ENCODE measurements around the gene CAT.
A peak's percentile ranks its signal among the peaks of the same experiment; 100 is the strongest.

Gene CAT

GRCh38 chr11:34505874-34506273 is 67.1 kb downstream of the CAT start:
- peak in 1 of 11 experiments; percentile 45; a peak in 1 of 22 replicates for TF ChIP-seq Cebpa-rat (IDR thresholded peaks at IDR 0.05)
- peak overlapping the region in 1 of 11 experiments; percentile 6; a peak in 1 of 22 replicates for H3K27ac ChIP-seq
- H3K4me2 ChIP-seq: peak overlapping the region in 4 of 11 experiments; percentile 13 to 65 (median 47); a peak in 6 of 22 replicates
- no peaks in the 10 kb centered on the region for H4K20me1 ChIP-seq
- no peaks in the 10 kb centered on the region for H3K9me3 ChIP-seq (replicated peaks in 1 of 11)
- H3K36me3 ChIP-seq: no peaks in the 10 kb centered on the region
- H3K4me1 ChIP-seq: peaks cover 12 to 73% (median 37%) of the 10 kb centered on the region in 10 experiments; a peak in 19 of 20 replicates
- no peaks in the 10 kb centered on the region for H3K27me3 ChIP-seq
- H3K4me3 ChIP-seq: no peak overlapping the region
- H3K9ac ChIP-seq: no peak overlapping the region

- Histone ChIP-seq H3K36me3 (no peaks in the 10 kb centered on the region), H3K9me3 (replicated peaks in 1 of 11) (no peaks in the 10 kb centered on the region), H4K20me1 (no peaks in the 10 kb centered on the region), H3K27ac (no peak overlapping the region), H3K4me1 (peaks cover under 1 to 60% (median 24%) of the 10 kb centered on the region in 10 experiments; a peak in 17 of 20 replicates), H3K27me3 (no peaks in the 10 kb centered on the region), H3K9ac (no peak overlapping the region), H3K4me3 (no peak overlapping the region), H3K4me2 (no peak overlapping the region)
- no peak for TF ChIP-seq Cebpa-rat (IDR thresholded peaks at IDR 0.05)
These were observed 68.4 kb downstream of the CAT start for GRCh38 chr11:34507156-34507555.

GRCh38 chr11:34507610-34508009 is 68.9 kb downstream of the CAT start:
- H3K36me3 ChIP-seq: no peaks in the 10 kb centered on the region
- H4K20me1 ChIP-seq: no peaks in the 10 kb centered on the region
- no peak overlapping the region for H3K27ac ChIP-seq
- H3K4me3 ChIP-seq: no peak overlapping the region
- H3K9me3 ChIP-seq (replicated peaks in 1 of 11): no peaks in the 10 kb centered on the region
- no peak overlapping the region for H3K4me2 ChIP-seq
- TF ChIP-seq Cebpa-rat (IDR thresholded peaks at IDR 0.05): no peak
- H3K9ac ChIP-seq: no peak overlapping the region
- H3K27me3 ChIP-seq: no peaks in the 10 kb centered on the region
- peaks cover 0 to 56% (median 20%) of the 10 kb centered on the region in 10 experiments; a peak in 14 of 20 replicates for H3K4me1 ChIP-seq

- Histone ChIP-seq H3K36me3 (no peaks in the 10 kb centered on the region), H3K4me3 (no peak overlapping the region), H4K20me1 (no peaks in the 10 kb centered on the region), H3K4me2 (peak overlapping the region in 5 of 11 experiments; percentile 47 to 59 (median 58); a peak in 7 of 22 replicates), H3K4me1 (peaks cover 0 to 46% (median 16%) of the 10 kb centered on the region in 10 experiments; a peak in 12 of 20 replicates), H3K9me3 (replicated peaks in 1 of 11) (no peaks in the 10 kb centered on the region), H3K27me3 (no peaks in the 10 kb centered on the region), H3K27ac (no peak overlapping the region; a peak in 1 of 22 replicates), H3K9ac (no peak overlapping the region)
- no peak for TF ChIP-seq Cebpa-rat (IDR thresholded peaks at IDR 0.05)
These were observed 69.8 kb downstream of the CAT start for GRCh38 chr11:34508524-34508923.

DNA sequence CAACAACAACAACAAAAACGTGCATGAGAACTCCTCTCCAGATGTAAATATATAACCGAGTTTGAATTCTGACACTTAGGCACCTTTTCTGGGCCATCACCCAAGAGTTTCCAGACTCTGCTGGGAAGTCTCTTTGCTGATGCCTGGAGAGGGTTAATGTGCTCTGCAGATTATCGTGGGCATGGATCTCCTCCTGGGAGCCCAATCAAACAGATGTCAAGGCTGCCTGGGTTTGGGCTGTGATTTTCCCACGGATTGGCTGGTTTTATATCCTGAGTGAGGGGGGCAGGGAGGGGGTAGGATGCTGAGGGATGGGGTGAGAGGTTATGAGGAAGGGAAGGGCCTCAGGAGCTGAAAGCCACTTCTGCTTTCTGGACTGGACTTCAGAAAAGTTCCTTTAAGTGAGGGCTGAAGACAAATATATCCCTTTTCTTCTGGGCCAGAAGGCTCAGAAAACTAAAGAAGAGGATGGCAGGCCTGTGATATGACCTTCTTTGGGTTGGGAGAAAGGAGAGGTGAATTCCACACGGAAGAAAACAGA is 70.7 kb downstream of the CAT start:
- Histone ChIP-seq H3K27me3 (no peaks in the 10 kb centered on the region), H3K4me1 (peaks cover 1 to 43% (median 17%) of the 10 kb centered on the region in 10 experiments; a peak in 15 of 20 replicates), H3K4me2 (peak overlapping the region in 6 of 11 experiments; percentile 22 to 59 (median 54); a peak in 10 of 22 replicates), H3K9ac (no peak overlapping the region), H3K27ac (peak overlapping the region in 2 of 11 experiments; percentile 2 to 34; a peak in 2 of 22 replicates), H4K20me1 (no peaks in the 10 kb centered on the region), H3K4me3 (no peak overlapping the region), H3K36me3 (no peaks in the 10 kb centered on the region), H3K9me3 (replicated peaks in 1 of 11) (no peaks in the 10 kb centered on the region)
- no peak for TF ChIP-seq Cebpa-rat (IDR thresholded peaks at IDR 0.05)

- H3K9ac ChIP-seq: no peak overlapping the region
- H3K27me3 ChIP-seq: no peaks in the 10 kb centered on the region
These were observed 71.5 kb downstream of the CAT start for GRCh38 chr11:34510218-34510617.

DNA sequence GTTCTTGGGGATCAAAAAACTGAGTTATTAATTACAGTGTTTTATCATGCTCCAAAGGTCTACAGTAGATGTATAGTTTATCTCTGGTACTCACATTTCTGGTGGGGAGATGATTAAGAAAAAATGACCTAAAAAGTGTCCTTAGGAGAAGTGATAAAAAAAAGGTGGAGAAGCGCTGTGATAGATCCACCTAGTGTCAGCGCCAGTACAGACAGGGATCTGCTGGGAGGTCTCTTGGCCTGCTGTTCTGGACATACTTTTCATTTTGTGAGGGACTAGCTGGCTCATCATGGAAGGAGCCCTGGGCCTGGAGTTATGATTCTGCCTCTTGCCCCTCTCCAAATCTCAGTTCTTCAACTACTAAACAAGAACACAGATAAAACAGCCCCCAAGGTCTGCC is 71.9 kb downstream of the CAT start:
- Histone ChIP-seq H3K36me3 (no peaks in the 10 kb centered on the region), H3K9ac (no peak overlapping the region), H4K20me1 (no peaks in the 10 kb centered on the region), H3K4me2 (no peak overlapping the region), H3K4me3 (no peak overlapping the region), H3K27me3 (no peaks in the 10 kb centered on the region), H3K27ac (no peak overlapping the region), H3K4me1 (peaks cover 7 to 39% (median 24%) of the 10 kb centered on the region in 10 experiments; a peak in 18 of 20 replicates), H3K9me3 (replicated peaks in 1 of 11) (no peaks in the 10 kb centered on the region)
- TF ChIP-seq Cebpa-rat (IDR thresholded peaks at IDR 0.05): no peak

More at GRCh38 chr11:34510218-34510617, 71.5 kb downstream of the CAT start:
- no peak overlapping the region for H3K4me3 ChIP-seq
- TF ChIP-seq Cebpa-rat (IDR thresholded peaks at IDR 0.05): no peak
- no peaks in the 10 kb centered on the region for H3K36me3 ChIP-seq
- H4K20me1 ChIP-seq: no peaks in the 10 kb centered on the region
- no peaks in the 10 kb centered on the region for H3K9me3 ChIP-seq (replicated peaks in 1 of 11)
- peak overlapping the region in 4 of 11 experiments; percentile 50 to 59 (median 58); a peak in 5 of 22 replicates for H3K4me2 ChIP-seq
- H3K4me1 ChIP-seq: peaks cover 7 to 43% (median 25%) of the 10 kb centered on the region in 10 experiments; a peak in 18 of 20 replicates
- H3K27ac ChIP-seq: no peak overlapping the region

- H4K20me1 ChIP-seq: no peaks in the 10 kb centered on the region
- peaks cover 7 to 35% (median 21%) of the 10 kb centered on the region in 10 experiments; a peak in 18 of 20 replicates for H3K4me1 ChIP-seq
- no peak overlapping the region for H3K4me2 ChIP-seq
- no peaks in the 10 kb centered on the region for H3K27me3 ChIP-seq
- no peak overlapping the region for H3K27ac ChIP-seq
- no peaks in the 10 kb centered on the region for H3K9me3 ChIP-seq (replicated peaks in 1 of 11)
- no peak overlapping the region for H3K4me3 ChIP-seq
- no peak for TF ChIP-seq Cebpa-rat (IDR thresholded peaks at IDR 0.05)
- no peaks in the 10 kb centered on the region for H3K36me3 ChIP-seq
- no peak overlapping the region for H3K9ac ChIP-seq
These were observed 74.3 kb downstream of the CAT start for GRCh38 chr11:34512840-34513681.

GRCh38 chr11:34513682-34514449 is 75.1 kb downstream of the CAT start, which contains the start of gene ELF5:
Gene ELF5, minus strand, starts transcription at chr11:34513794. Its CDS starts 8,045 bp downstream, at chr11:34505749.
- Histone ChIP-seq H3K27ac (no peak within 1 kb of the TSS), H3K4me1 (peaks cover 7 to 28% (median 19%) of the 10 kb centered on the region in 10 experiments; a peak in 18 of 20 replicates), H4K20me1 (no peaks in the 10 kb centered on the region), H3K4me2 (peak within 1 kb of the TSS; percentile 4 to 48 (median 25); a peak in 13 of 22 replicates), H3K36me3 (no peaks in the 10 kb centered on the region), H3K9me3 (replicated peaks in 1 of 11) (no peaks in the 10 kb centered on the region), H3K4me3 (no peak within 1 kb of the TSS), H3K9ac (no peak within 1 kb of the TSS), H3K27me3 (no peaks in the 10 kb centered on the region)
- TF ChIP-seq Cebpa-rat (IDR thresholded peaks at IDR 0.05): no peak
